ENCODE measurements around the gene ELFN1.
A peak's percentile ranks its signal among the peaks of the same experiment; 100 is the strongest.

The ELFN1 gene

GRCh38 chr7:1745576-1746490, 75.8 kb downstream of the ELFN1 start:
- no peak for DNase-seq

GRCh38 chr7:1746491-1746975, 76.5 kb downstream of the ELFN1 start:
- no peak for DNase-seq

GRCh38 chr7:1747004-1747801, 77.1 kb downstream of the ELFN1 start:
- DNase-seq = no peak

GRCh38 chr7:1748076-1748838, 78.2 kb downstream of the ELFN1 start:
- DNase-seq = no peak

- no peak for DNase-seq
Observed at GRCh38 chr7:1748839-1749173, 78.7 kb downstream of the ELFN1 start.

- DNase-seq = no peak
Observed at GRCh38 chr7:1749351-1749863, 79.3 kb downstream of the ELFN1 start.

- DNase-seq = no peak
Observed at GRCh38 chr7:1749864-1750466, 79.9 kb downstream of the ELFN1 start.

GRCh38 chr7:1750541-1751021, 80.5 kb downstream of the ELFN1 start:
- DNase-seq = no peak

GRCh38 chr7:1752111-1752510, 82.0 kb downstream of the ELFN1 start:
- DNase-seq = no peak

GRCh38 chr7:1752771-1753563, 82.9 kb downstream of the ELFN1 start:
- DNase-seq = peak; percentile 51

GRCh38 chr7:1753564-1753867, 83.4 kb downstream of the ELFN1 start:
- no peak for DNase-seq

- no peak for DNase-seq
Observed at GRCh38 chr7:1754345-1754908, 84.3 kb downstream of the ELFN1 start.

- no peak for DNase-seq
Observed at GRCh38 chr7:1755783-1756625, 85.9 kb downstream of the ELFN1 start.

- DNase-seq = no peak
Observed at GRCh38 chr7:1757601-1758000, 87.5 kb downstream of the ELFN1 start.

GRCh38 chr7:1758028-1758858, 88.2 kb downstream of the ELFN1 start:
- no peak for DNase-seq

GRCh38 chr7:1758859-1759521, 88.9 kb downstream of the ELFN1 start:
- no peak for DNase-seq

- no peak for DNase-seq
Observed at GRCh38 chr7:1761097-1761496, 91.0 kb downstream of the ELFN1 start.

- DNase-seq = no peak
Observed at GRCh38 chr7:1761774-1762173, 91.7 kb downstream of the ELFN1 start.
